ENCODE data around the gene TCTN1. TPM values are rescaled to one million over a fixed set of nuclear protein-coding genes. Genes with fewer than 3 reads are reported as not detected.
A peak's percentile ranks its signal among the peaks of the same experiment; 100 is the strongest.

Gene TCTN1
- total RNA-seq, 6 experiments from 2014 or later, result 24.2 to 30.3 (median 25.6) TPM

DNA sequence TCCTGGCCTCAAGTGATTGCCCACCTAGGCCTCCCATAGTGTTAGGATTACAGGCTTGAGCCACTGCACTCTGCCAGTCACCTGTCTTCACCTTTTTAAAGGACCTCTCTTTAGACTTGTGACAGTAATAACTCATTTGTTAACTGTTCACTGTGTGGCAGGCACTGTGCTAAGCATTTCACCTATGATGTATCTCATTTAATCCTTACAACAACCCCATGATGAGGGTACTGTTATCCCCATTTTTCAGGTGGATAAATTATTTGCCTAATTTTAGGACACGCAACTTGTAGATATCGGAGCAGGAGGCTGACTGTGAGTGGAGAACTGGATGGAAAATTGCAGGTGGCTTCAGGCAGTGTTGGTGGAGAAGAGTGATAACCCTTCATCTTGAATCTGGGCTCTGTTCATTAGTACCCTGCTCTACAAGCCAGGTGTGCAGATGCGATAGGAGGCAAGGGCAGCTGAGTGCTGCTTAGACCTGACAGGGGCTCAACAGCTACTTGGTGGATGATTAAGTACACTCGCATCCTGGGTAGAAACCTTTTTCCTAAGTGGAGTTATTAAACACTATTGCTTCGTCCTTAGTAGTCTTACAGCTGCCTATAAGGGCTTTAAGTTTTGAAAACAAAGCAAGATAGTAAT lies 2.7 kb downstream of the TCTN1 start:
- H3K4me1 Mint-ChIP-seq (ENCODE audit: low read depth), result peaks cover 10% of the 10 kb centered on the region
- TF ChIP-seq, protein P1, sequence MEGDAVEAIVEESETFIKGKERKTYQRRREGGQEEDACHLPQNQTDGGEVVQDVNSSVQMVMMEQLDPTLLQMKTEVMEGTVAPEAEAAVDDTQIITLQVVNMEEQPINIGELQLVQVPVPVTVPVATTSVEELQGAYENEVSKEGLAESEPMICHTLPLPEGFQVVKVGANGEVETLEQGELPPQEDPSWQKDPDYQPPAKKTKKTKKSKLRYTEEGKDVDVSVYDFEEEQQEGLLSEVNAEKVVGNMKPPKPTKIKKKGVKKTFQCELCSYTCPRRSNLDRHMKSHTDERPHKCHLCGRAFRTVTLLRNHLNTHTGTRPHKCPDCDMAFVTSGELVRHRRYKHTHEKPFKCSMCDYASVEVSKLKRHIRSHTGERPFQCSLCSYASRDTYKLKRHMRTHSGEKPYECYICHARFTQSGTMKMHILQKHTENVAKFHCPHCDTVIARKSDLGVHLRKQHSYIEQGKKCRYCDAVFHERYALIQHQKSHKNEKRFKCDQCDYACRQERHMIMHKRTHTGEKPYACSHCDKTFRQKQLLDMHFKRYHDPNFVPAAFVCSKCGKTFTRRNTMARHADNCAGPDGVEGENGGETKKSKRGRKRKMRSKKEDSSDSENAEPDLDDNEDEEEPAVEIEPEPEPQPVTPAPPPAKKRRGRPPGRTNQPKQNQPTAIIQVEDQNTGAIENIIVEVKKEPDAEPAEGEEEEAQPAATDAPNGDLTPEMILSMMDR (IDR thresholded peaks at IDR 0.05), result no peak

DNA sequence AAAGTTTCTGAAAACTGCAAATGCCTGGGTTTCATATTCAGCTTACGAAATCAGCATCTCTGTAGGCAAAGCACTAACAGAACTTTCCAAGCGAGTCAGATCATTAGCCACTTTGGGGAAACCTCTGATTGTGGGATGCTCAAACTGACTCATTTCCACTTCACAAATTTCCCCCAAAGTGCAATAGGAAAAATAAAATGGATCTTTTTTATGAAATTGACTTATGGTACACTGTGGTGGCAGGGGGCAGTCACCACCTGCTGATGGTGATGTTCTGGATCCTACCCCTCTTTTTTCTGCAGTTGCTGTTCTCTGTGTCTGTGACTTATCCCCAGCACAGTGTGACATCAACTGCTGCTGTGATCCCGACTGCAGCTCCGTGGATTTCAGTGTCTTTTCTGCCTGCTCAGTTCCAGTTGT lies 5.6 kb downstream of the TCTN1 start:
- peak; percentile 5 for DNase-seq
- Mint-ChIP-seq H3K4me1 (ENCODE audit: low read depth) (peaks cover 6% of the 10 kb centered on the region), H3K36me3 (ENCODE audit: low read depth) (no peaks in the 10 kb centered on the region), H3K27ac (no peak overlapping the region), H3K9me3 (no peaks in the 10 kb centered on the region), H3K27me3 (ENCODE audit: insufficient read depth) (no peaks in the 10 kb centered on the region; the same call in 1 of the 2 replicates), H3K4me3 (no peak overlapping the region)
- TF ChIP-seq, protein P1 (IDR thresholded peaks at IDR 0.05), result no peak

More for the DNA sequence above, 2.7 kb downstream of the TCTN1 start:
- H3K36me3 Mint-ChIP-seq (ENCODE audit: low read depth), result no peaks in the 10 kb centered on the region
- no peak for DNase-seq
- H3K27me3 Mint-ChIP-seq (ENCODE audit: insufficient read depth), result no peaks in the 10 kb centered on the region; the same call in 1 of the 2 replicates
- H3K27ac Mint-ChIP-seq, result no peak overlapping the region
- no peaks in the 10 kb centered on the region for H3K9me3 Mint-ChIP-seq
- H3K4me3 Mint-ChIP-seq, result no peak overlapping the region

DNA sequence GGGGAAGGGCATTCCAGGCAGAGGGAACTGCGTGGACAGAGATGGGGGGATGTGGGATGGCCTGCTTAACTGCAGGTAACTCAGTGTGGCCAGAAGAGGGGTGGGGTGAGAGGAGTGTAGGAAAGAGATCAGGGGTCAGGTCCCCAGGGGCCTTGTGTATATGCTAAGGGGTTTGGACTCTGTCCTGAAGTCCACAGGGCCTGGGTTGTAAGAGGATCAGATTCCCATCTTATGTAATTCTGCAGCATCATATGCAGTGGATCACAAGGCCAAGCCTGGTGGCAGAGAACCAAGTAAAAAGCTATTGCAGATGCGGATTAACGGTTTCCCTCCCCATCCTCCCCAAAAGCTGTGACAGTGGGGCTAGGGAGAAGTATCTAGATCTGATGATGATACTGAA lies 8.7 kb downstream of the TCTN1 start:
- Mint-ChIP-seq H3K36me3 (ENCODE audit: low read depth) (no peaks in the 10 kb centered on the region), H3K27ac (no peak overlapping the region), H3K4me1 (ENCODE audit: low read depth) (0 out of 2 replicates have a peak, but pooled peaks cover 4% of the 10 kb centered on the region), H3K4me3 (no peak overlapping the region), H3K9me3 (no peaks in the 10 kb centered on the region), H3K27me3 (ENCODE audit: insufficient read depth) (no peaks in the 10 kb centered on the region)
- no peak for DNase-seq
- TF ChIP-seq, protein P1 (IDR thresholded peaks at IDR 0.05), result no peak

DNA sequence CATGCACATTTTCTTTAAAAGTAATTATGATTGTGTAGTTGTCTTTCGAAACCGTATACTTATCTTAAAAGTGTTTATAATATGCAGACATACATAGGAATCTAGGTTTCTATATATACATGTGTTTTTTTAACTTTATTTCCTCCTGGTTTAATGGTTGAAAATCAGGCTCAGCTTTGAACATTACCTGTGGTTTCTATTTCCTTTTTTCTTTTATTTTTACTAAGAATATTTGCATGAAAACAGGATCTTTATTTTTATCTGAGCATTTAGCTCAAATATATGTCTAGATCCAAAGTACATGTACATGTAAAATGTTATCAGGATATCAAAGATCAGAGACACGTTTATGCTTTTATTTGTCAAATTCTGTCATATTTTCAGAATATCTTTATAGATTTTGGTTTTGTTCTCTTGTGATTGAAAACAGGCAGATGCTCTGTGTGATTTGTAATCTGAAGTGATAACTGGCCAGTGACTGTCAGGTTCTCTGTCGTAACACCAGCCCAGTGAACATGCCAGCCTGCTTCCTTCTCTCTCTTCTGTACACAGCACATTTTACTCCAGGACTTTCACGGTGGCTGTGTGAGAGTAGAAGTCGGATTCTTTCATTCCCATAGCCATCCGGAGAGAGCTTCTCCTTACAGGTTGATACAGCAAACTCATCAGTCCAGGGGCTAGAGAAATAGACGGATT lies 13.7 kb downstream of the TCTN1 start:
- H3K27ac Mint-ChIP-seq, result no peak overlapping the region
- no peaks in the 10 kb centered on the region for H3K4me1 Mint-ChIP-seq (ENCODE audit: low read depth)
- no peaks in the 10 kb centered on the region for H3K36me3 Mint-ChIP-seq (ENCODE audit: low read depth)
- no peak overlapping the region for H3K4me3 Mint-ChIP-seq
- H3K27me3 Mint-ChIP-seq (ENCODE audit: insufficient read depth), result no peaks in the 10 kb centered on the region
- H3K9me3 Mint-ChIP-seq, result no peaks in the 10 kb centered on the region
- no peak for DNase-seq
- TF ChIP-seq, protein P1 (IDR thresholded peaks at IDR 0.05), result no peak

DNA sequence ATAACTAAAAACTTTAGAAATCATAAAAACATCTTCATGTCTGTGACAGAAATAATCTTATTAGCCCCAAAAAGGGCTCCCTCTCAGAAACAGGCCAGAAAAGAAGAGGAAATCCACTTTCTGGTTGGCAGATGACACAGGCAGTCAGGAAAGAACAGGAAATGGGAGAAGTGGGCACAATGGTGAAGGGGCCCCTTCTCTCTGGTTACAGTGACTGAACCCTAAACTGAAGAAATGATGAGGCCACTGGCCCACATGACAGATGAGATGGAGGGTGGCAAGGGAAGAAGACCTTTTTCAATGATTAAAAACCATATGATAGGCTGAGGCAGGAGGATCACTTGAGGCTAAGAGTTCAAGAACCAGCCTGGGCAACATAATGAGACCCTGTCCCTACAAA lies 21.1 kb downstream of the TCTN1 start:
- Mint-ChIP-seq H3K36me3 (ENCODE audit: low read depth) (peaks cover 10% of the 10 kb centered on the region; the same call in 1 of the 2 replicates), H3K27me3 (ENCODE audit: insufficient read depth) (peaks cover 4% of the 10 kb centered on the region), H3K9me3 (no peaks in the 10 kb centered on the region), H3K4me1 (ENCODE audit: low read depth) (peaks cover 25% of the 10 kb centered on the region), H3K27ac (no peak overlapping the region), H3K4me3 (no peak overlapping the region)
- TF ChIP-seq, protein P1 (IDR thresholded peaks at IDR 0.05), result no peak
- DNase-seq, result no peak
